RWPE1 (cell line): ENCODE data around the gene ZCCHC8.

Source experiments
- CTCF ChIA-PET: fragments of 350-600 bp; sonication (Branson Sonifier 250); formaldehyde crosslinking; extraction: SDS; loops from one replicate; lab custom pipeline; 2021; lab: Yijun Ruan, JAX
- POLR2A ChIA-PET: fragments of 400-600 bp; formaldehyde crosslinking; extraction: SDS; loops from one replicate; lab custom pipeline; 2020; ENCODE audit warnings: antibody characterized with exemption; ENCODE audit not compliant: low non-redundant PET; lab: Yijun Ruan, JAX
- DNase-seq: peaks from one replicate; pipeline ENCODE4 v3.0.0; 2012; ENCODE audit warnings: low spot score
- H3K27ac ChIP-seq: fragments of 450-650 bp; 2 replicates; pipeline ENCODE4 v1.5.1; 2017
- CTCF ChIP-seq: fragments of 450-650 bp; conservative IDR thresholded peaks from 2 replicates; pipeline ENCODE4 v1.5.1; 2017; ENCODE audit warnings: low read depth, mild to moderate bottlenecking

ZCCHC8 gene

GRCh38 chr12:122533856-122534255 is 33.1 kb upstream of the ZCCHC8 start:
- ChIA-PET POLR2A (no interaction called here), CTCF (no interaction called here)
- TF ChIP-seq CTCF: no peak
- DNase-seq: no peak
- no peak overlapping the region for H3K27ac ChIP-seq

- H3K27ac ChIP-seq: no peak overlapping the region
- no peak for DNase-seq
- POLR2A ChIA-PET: no interaction called here
- CTCF ChIA-PET: no interaction called here
- TF ChIP-seq CTCF: no peak
Measured at GRCh38 chr12:122528992-122529391, 28.3 kb upstream of the ZCCHC8 start.

GRCh38 chr12:122528582-122528981 is 27.9 kb upstream of the ZCCHC8 start:
- TF ChIP-seq CTCF: no peak
- no peak for DNase-seq
- ChIA-PET CTCF (no interaction called here), POLR2A (no interaction called here)
- H3K27ac ChIP-seq: no peak overlapping the region

- ChIA-PET POLR2A (interaction anchor here (0.6 to 1.0 kb wide), 2 partner anchors 20 to 27 kb away, joined by 3 to 4 read pairs; partner anchors contain the start of gene ZCCHC8), CTCF (no interaction called here)
- DNase-seq: peak; percentile 39
Measured at GRCh38 chr12:122527478-122527944, 26.8 kb upstream of the ZCCHC8 start.

GRCh38 chr12:122526683-122527477 is 26.1 kb upstream of the ZCCHC8 start, which contains the start of the genes KNTC1 and RSRC2:
TSS of gene KNTC1 (plus strand) at chr12:122527249. CDS start at chr12:122530064, 2,815 bp downstream.
TSS of gene RSRC2 (minus strand) at chr12:122526936. CDS start at chr12:122526853, 83 bp downstream.
- peak; percentile 99 for DNase-seq
- H3K27ac ChIP-seq: peak within 1 kb of the TSS; percentile 90
- TF ChIP-seq CTCF: no peak
- ChIA-PET POLR2A (interaction anchor here (0.6 to 1.0 kb wide), 7 partner anchors 20 to 391 kb away, joined by 3 to 5 read pairs (median 4); partner anchors contain the start of gene ZCCHC8), CTCF (interaction anchor here (0.6 to 0.7 kb wide), 2 partner anchors 9 to 56 kb away, joined by 3 read pairs; no protein-coding TSS in a partner anchor)

More at GRCh38 chr12:122527478-122527944, 26.8 kb upstream of the ZCCHC8 start:
- TF ChIP-seq CTCF: no peak
- peak overlapping the region; percentile 90 for H3K27ac ChIP-seq

GRCh38 chr12:122523846-122524718 is 23.4 kb upstream of the ZCCHC8 start:
- H3K27ac ChIP-seq: no peak overlapping the region
- TF ChIP-seq CTCF: no peak
- ChIA-PET CTCF (no interaction called here), POLR2A (no interaction called here)
- no peak for DNase-seq
